ENCODE results near the gene CETP. TPM values are rescaled to one million over a fixed set of nuclear protein-coding genes. Genes with fewer than 3 reads are reported as not detected.
A peak's percentile ranks its signal among the peaks of the same experiment; 100 is the strongest.
"Not testable (repeated sequence)": the region's sequence is repeated elsewhere in the genome, so short reads cannot be mapped to it uniquely, and the experiment has no call there.

CETP gene
- total RNA-seq, 1 donor from 2014 or later: 0.13 TPM

DNA sequence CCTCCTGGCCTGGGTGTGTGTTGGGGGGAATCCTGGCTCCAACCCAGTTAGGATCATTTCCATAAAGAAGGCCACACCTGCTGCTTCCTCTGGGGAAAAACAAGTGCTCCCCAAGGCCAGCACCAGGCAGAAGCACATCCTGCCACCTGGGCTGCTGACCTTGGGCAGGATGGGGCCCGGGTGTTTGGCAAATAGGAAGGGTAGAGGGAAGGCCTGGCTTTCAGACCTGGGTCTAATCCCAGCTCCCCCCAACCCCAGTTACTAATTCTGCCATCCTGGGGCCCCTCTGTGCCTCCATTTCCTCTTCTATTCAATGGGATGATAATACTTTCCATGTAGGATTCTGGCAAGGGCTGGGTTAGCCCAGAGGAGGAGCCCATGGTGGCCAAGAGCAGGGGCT, 24.6 kb downstream of the CETP start:
- Mint-ChIP-seq H3K4me3 (no peak overlapping the region), H3K9me3 (no peaks in the 10 kb centered on the region), H3K27ac (no peak overlapping the region), H3K36me3 (no peaks in the 10 kb centered on the region), H3K4me1 (peaks cover 10% of the 10 kb centered on the region), H3K27me3 (ENCODE audit: low read depth) (peaks cover 58% of the 10 kb centered on the region)
- no peak for DNase-seq (ENCODE audit: low spot score in 2 of 2, unreplicated experiment in 2 of 2)
- no peak for TF ChIP-seq CTCF (IDR thresholded peaks at IDR 0.05; ENCODE audit: unreplicated experiment)

GRCh38 chr16:56986908-56987307, 25.2 kb downstream of the CETP start:
- Mint-ChIP-seq H3K27me3 (ENCODE audit: low read depth) (peaks cover 62% of the 10 kb centered on the region), H3K4me3 (peak overlapping the region; percentile 26)
- not testable (repeated sequence) for H3K27ac Mint-ChIP-seq

GRCh38 chr16:56987692-56988091, 25.9 kb downstream of the CETP start:
- DNase-seq (ENCODE audit: low spot score in 2 of 2, unreplicated experiment in 2 of 2): no peak
- Mint-ChIP-seq H3K27me3 (ENCODE audit: low read depth) (peaks cover 59% of the 10 kb centered on the region), H3K27ac (no peak overlapping the region), H3K4me1 (peaks cover 8% of the 10 kb centered on the region), H3K4me3 (no peak overlapping the region), H3K9me3 (no peaks in the 10 kb centered on the region), H3K36me3 (no peaks in the 10 kb centered on the region)
- no peak for TF ChIP-seq CTCF (IDR thresholded peaks at IDR 0.05; ENCODE audit: unreplicated experiment)

More at GRCh38 chr16:56986908-56987307, 25.2 kb downstream of the CETP start:
- DNase-seq (ENCODE audit: low spot score in 2 of 2, unreplicated experiment in 2 of 2); H3K36me3 Mint-ChIP-seq; H3K9me3 Mint-ChIP-seq; H3K4me1 Mint-ChIP-seq: not testable (repeated sequence)

GRCh38 chr16:56988161-56988947, 26.6 kb downstream of the CETP start:
- TF ChIP-seq CTCF (IDR thresholded peaks at IDR 0.05; ENCODE audit: unreplicated experiment): no peak
- Mint-ChIP-seq H3K9me3 (no peaks in the 10 kb centered on the region), H3K36me3 (no peaks in the 10 kb centered on the region), H3K4me1 (peaks cover 8% of the 10 kb centered on the region), H3K27me3 (ENCODE audit: low read depth) (peaks cover 58% of the 10 kb centered on the region), H3K4me3 (no peak overlapping the region), H3K27ac (no peak overlapping the region)
- no peak for DNase-seq (ENCODE audit: low spot score in 2 of 2, unreplicated experiment in 2 of 2)

DNA sequence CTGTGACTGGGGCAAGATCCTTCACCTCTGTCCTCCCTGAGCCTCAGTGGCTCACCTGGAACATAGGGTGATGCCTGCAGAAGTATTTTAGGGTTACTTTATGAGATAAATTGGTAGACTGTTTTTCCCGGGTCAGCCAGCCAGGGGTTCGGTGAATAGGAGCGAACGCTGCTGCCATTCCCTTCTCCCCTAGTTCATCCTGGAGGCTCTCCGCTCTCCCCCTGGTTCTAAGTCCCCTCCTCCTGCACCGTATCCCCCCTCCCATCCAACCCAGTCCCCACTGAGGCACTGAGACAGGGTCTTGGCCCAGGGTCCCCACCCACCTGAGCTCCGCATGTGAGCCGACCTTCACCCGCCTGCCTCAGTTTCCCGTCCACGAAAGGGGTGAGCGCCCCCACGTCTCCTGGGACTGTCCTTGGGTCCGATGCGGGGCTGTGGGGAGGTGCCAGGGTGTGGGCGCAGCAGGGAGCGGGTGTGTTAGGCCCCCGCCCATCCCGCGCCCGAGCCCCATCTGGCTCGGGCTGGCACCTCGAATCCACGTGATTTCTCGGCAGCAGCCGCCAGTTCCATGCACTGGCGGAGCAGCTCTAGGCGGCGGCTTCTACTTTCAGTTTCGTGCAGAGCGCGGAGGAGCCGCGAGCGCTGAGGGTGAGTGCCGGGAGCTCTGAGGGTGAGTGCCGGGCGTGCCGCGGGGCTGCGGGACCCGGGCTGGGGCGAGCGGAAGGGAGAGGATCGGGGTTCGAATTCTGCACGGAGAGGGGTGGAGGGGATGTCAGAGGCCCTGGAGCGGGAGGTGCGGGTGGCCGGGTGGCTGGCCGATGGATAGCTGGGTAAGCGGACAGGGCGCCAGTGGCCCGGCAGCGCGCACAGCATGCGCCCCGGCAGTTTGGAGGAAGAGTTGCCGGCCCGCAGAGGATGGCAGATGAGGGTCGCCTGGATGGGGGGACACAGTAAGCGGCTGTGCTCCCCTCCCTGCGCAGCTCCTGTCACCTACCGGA, 27.5 kb downstream of the CETP start, which contains the start of gene NLRC5:
Gene NLRC5, plus strand, starts transcription at position 610 of the 998 bp plus-strand sequence. CDS start 31,156 bp downstream, outside the sequence.
- H3K9me3 Mint-ChIP-seq: no peaks in the 10 kb centered on the region

More for the DNA sequence above, 27.5 kb downstream of the CETP start, which contains the start of gene NLRC5:
- DNase-seq (ENCODE audit: low spot score in 2 of 2, unreplicated experiment in 2 of 2): peak; percentile 56 to 78
- Mint-ChIP-seq H3K27ac (peak within 1 kb of the TSS; percentile 76), H3K27me3 (ENCODE audit: low read depth) (peaks cover 67% of the 10 kb centered on the region), H3K4me3 (peak within 1 kb of the TSS; percentile 87), H3K36me3 (no peaks in the 10 kb centered on the region), H3K4me1 (peaks cover 8% of the 10 kb centered on the region)
- TF ChIP-seq CTCF (IDR thresholded peaks at IDR 0.05; ENCODE audit: unreplicated experiment): no peak
